Measurements from ENCODE around the gene PCYT2. TPM values are rescaled to one million over a fixed set of nuclear protein-coding genes. Genes with fewer than 3 reads are reported as not detected.

Gene PCYT2
- total RNA-seq, 1 experiment from 2014 or later: 31.4 TPM

GRCh38 chr17:81917565-81918332 is 6.5 kb upstream of the PCYT2 start, which contains the start of gene SIRT7 (continued):
- TF ChIP-seq SP1 (CRISPR knock-in tag; conservative IDR thresholded peaks at IDR 0.05): peak; percentile 83
- no peak for TF ChIP-seq RELA (CRISPR knock-in tag; IDR thresholded peaks at IDR 0.05; ENCODE audit: borderline replicate concordance)
- TF ChIP-seq, protein P1, sequence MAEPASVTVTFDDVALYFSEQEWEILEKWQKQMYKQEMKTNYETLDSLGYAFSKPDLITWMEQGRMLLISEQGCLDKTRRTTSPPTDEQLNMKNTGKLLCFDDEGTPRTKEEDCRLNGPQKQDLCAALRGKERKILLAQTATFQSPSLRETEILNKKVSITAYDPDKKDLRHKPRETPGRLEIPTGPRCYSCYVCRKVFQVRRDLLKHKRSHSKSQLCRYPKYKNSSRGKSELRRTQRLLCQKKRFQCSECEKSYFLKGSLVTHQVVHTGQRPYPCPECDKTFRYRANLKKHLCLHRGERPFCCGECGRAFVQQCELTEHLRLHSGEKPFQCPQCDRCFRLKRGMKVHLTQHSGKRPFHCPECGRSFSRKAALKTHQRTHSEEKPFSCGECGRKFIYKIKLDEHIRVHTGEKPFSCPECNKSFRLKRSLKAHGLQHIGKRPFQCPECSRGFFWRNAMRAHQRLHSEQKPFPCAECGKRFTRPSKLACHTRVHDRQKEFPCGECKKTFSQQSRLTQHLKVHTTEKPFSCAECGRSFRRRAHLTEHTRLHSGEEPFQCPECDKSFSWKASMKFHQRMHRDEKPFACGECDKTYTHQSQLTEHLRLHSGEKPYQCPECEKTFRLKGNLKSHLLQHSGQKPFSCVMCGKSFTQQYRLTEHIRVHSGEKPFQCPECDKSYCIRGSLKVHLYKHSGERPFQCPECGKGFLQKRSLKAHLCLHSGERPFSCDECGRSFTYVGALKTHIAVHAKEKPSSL (CRISPR knock-in tag; conservative IDR thresholded peaks at IDR 0.05): no peak
- TF ChIP-seq FOXK1 (CRISPR knock-in tag; IDR thresholded peaks at IDR 0.05): 0 out of 2 replicates have a peak, but pooled peaks have one; percentile 37
- TF ChIP-seq AR (CRISPR knock-in tag; IDR thresholded peaks at IDR 0.05): no peak
- TF ChIP-seq FOXP4 (CRISPR knock-in tag; IDR thresholded peaks at IDR 0.05): no peak
- no peak for TF ChIP-seq SMAD3 (CRISPR knock-in tag; IDR thresholded peaks at IDR 0.05; ENCODE audit: borderline replicate concordance)
- peak; percentile 40; the same call in 1 of the 2 replicates for TF ChIP-seq MYBL2 (CRISPR knock-in tag; IDR thresholded peaks at IDR 0.05)
- TF ChIP-seq ZMAT4 (CRISPR knock-in tag; IDR thresholded peaks at IDR 0.05): no peak
- TF ChIP-seq CREM (CRISPR knock-in tag; IDR thresholded peaks at IDR 0.05): peak; percentile 58; the same call in 1 of the 2 replicates
- peak; percentile 65; the same call in 1 of the 2 replicates for TF ChIP-seq TEAD1 (CRISPR knock-in tag; IDR thresholded peaks at IDR 0.05)
- TF ChIP-seq ZNF317 (CRISPR knock-in tag; IDR thresholded peaks at IDR 0.05; ENCODE audit: borderline replicate concordance, low read depth): 0 out of 2 replicates have a peak, but pooled peaks have one; percentile 29
- TF ChIP-seq, protein P2, sequence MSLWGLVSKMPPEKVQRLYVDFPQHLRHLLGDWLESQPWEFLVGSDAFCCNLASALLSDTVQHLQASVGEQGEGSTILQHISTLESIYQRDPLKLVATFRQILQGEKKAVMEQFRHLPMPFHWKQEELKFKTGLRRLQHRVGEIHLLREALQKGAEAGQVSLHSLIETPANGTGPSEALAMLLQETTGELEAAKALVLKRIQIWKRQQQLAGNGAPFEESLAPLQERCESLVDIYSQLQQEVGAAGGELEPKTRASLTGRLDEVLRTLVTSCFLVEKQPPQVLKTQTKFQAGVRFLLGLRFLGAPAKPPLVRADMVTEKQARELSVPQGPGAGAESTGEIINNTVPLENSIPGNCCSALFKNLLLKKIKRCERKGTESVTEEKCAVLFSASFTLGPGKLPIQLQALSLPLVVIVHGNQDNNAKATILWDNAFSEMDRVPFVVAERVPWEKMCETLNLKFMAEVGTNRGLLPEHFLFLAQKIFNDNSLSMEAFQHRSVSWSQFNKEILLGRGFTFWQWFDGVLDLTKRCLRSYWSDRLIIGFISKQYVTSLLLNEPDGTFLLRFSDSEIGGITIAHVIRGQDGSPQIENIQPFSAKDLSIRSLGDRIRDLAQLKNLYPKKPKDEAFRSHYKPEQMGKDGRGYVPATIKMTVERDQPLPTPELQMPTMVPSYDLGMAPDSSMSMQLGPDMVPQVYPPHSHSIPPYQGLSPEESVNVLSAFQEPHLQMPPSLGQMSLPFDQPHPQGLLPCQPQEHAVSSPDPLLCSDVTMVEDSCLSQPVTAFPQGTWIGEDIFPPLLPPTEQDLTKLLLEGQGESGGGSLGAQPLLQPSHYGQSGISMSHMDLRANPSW (CRISPR knock-in tag; conservative IDR thresholded peaks at IDR 0.05; ENCODE audit: low read depth): no peak
- TF ChIP-seq GRHL2 (CRISPR knock-in tag; IDR thresholded peaks at IDR 0.05; ENCODE audit: insufficient replicate concordance, severe bottlenecking): no peak
- no peak for TF ChIP-seq JAZF1 (CRISPR knock-in tag; IDR thresholded peaks at IDR 0.05)
- peak; percentile 64; the same call in 1 of the 2 replicates for TF ChIP-seq NFATC4 (CRISPR knock-in tag; IDR thresholded peaks at IDR 0.05)
- 0 out of 2 replicates have a peak, but pooled peaks have one; percentile 64 for TF ChIP-seq E2F5 (CRISPR knock-in tag; IDR thresholded peaks at IDR 0.05)
- TF ChIP-seq MXD4 (CRISPR knock-in tag; IDR thresholded peaks at IDR 0.05; ENCODE audit: borderline replicate concordance): no peak
- 0 out of 2 replicates have a peak, but pooled peaks have one; percentile 49 for TF ChIP-seq ZNF416 (CRISPR knock-in tag; IDR thresholded peaks at IDR 0.05)
- TF ChIP-seq, protein P3, sequence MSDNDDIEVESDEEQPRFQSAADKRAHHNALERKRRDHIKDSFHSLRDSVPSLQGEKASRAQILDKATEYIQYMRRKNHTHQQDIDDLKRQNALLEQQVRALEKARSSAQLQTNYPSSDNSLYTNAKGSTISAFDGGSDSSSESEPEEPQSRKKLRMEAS (CRISPR knock-in tag; IDR thresholded peaks at IDR 0.05): no peak; the same call in 1 of the 2 replicates
- TF ChIP-seq FOXP1 (CRISPR knock-in tag; IDR thresholded peaks at IDR 0.05; ENCODE audit: borderline replicate concordance): peak; percentile 70
- TF ChIP-seq ATF2 (CRISPR knock-in tag; IDR thresholded peaks at IDR 0.05; ENCODE audit: borderline replicate concordance, low read depth): no peak
- TF ChIP-seq IRF2 (CRISPR knock-in tag; IDR thresholded peaks at IDR 0.05; ENCODE audit: borderline replicate concordance, low read depth): no peak
